A673 (cell line): ENCODE data around the gene TMED5.

Source experiments
- EZH2 ChIP-seq: fragments of 200-600 bp; sonication (generic); IDR thresholded peaks from 2 replicates; pipeline ENCODE4 v1.6.1; 2017; ENCODE audit warnings: borderline replicate concordance, low read depth, mild to moderate bottlenecking, mixed read lengths, antibody characterized with exemption, low read length; ENCODE audit not compliant: poor library complexity, severe bottlenecking
- TF ChIP-seq, protein P1 (sequence below): fragments of 300-800, 200-600 bp; sonication (generic); conservative IDR thresholded peaks from 2 replicates; pipeline ENCODE4 v1.5.1; 2017; ENCODE audit warnings: low read depth, mild to moderate bottlenecking, antibody characterized with exemption, low read length, moderate library complexity, mixed read lengths

DNA sequence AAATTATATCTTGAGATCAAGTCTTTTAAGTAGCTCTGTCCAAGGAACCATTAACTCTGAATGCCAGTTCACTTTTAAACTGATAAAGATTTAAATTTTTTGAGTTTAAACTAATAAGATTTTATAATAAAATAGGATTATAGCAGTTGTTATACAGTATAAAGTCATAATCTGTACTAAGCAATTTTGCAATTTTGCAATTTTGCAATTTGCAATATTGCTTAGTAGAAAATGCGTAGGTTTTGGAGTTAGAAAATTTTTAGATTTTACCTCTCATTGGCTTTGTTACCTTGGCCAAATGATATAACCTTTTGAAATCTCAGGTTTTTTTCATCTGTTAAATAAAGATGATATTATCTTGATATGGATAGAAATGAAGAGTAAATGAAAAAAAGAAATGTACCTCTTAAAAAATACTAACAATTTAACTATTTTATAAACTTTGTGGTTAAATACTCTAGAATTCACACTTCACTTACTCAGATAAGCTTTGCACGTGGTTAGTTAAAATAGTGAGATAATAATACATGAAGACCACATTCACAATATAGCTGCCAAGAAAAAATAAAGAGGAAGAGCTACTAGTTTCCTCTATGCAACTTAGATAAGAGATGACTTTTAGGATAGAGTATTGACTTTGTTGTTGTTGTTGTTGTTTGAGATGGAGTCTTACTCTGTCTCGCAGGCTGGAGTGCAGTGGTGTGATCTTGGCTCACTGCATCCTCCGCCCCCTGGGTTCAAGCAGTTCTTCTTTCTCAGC is 14.2 kb upstream of the TMED5 start:
- TF ChIP-seq, protein P1, sequence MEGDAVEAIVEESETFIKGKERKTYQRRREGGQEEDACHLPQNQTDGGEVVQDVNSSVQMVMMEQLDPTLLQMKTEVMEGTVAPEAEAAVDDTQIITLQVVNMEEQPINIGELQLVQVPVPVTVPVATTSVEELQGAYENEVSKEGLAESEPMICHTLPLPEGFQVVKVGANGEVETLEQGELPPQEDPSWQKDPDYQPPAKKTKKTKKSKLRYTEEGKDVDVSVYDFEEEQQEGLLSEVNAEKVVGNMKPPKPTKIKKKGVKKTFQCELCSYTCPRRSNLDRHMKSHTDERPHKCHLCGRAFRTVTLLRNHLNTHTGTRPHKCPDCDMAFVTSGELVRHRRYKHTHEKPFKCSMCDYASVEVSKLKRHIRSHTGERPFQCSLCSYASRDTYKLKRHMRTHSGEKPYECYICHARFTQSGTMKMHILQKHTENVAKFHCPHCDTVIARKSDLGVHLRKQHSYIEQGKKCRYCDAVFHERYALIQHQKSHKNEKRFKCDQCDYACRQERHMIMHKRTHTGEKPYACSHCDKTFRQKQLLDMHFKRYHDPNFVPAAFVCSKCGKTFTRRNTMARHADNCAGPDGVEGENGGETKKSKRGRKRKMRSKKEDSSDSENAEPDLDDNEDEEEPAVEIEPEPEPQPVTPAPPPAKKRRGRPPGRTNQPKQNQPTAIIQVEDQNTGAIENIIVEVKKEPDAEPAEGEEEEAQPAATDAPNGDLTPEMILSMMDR, result no peak
- TF ChIP-seq EZH2, result no peak
